Activated CD4-positive, alpha-beta T cell treated with anti-CD3 and anti-CD28 coated beads for 36 hours (primary cell): ENCODE data around the gene CAMKK1. TPM values are rescaled to one million over a fixed set of nuclear protein-coding genes. Genes with fewer than 3 reads are reported as not detected.
"Not testable (repeated sequence)": the region's sequence is repeated elsewhere in the genome, so short reads cannot be mapped to it uniquely, and the experiment has no call there.

Experiments used
- ATAC-seq: fragments of 200-7000 bp; cut with Tn5 transposase; one replicate; pipeline ENCODE4 v1.10.0; 2021; ENCODE audit warnings: mild to moderate bottlenecking, moderate library complexity
- CTCF ChIA-PET: fragments of 350-600 bp; sonication (Branson Sonifier 250); formaldehyde crosslinking; loops from one replicate; lab custom pipeline; 2021; ENCODE audit warnings: antibody characterized with exemption; lab: Charles Lee
- POLR2A ChIA-PET: fragments of 350-600 bp; sonication (Branson Sonifier 250); formaldehyde crosslinking; loops from one replicate; lab custom pipeline; 2021; ENCODE audit warnings: antibody characterized with exemption, inconsistent platforms; lab: Charles Lee
- DNase-seq: peaks from one replicate; pipeline ENCODE4 v3.0.0-alpha.2; 2020
- H3K27ac Mint-ChIP-seq: one replicate; pipeline ENCODE4 v1.8.0; 2021; ENCODE audit warnings: mixed read lengths
- H3K27me3 Mint-ChIP-seq: one replicate; pipeline ENCODE4 v1.8.0; 2021; ENCODE audit warnings: mixed read lengths
- H3K36me3 Mint-ChIP-seq: one replicate; pipeline ENCODE4 v1.8.0; 2021; ENCODE audit warnings: low read depth, mixed read lengths
- H3K4me1 Mint-ChIP-seq: one replicate; pipeline ENCODE4 v1.8.0; 2021; ENCODE audit warnings: mixed read lengths
- H3K4me3 Mint-ChIP-seq: one replicate; pipeline ENCODE4 v1.8.0; 2021; ENCODE audit warnings: mild to moderate bottlenecking, moderate library complexity, mixed read lengths
- H3K9me3 Mint-ChIP-seq: one replicate; pipeline ENCODE4 v1.8.0; 2021; ENCODE audit warnings: low read depth, mixed read lengths
- intact Hi-C, 2 experiments: fragments of 100-400 bp; cut with DNase I in 1 of 2; cut with micrococcal nuclease in 1 of 2; formaldehyde crosslinking; loops; one replicate each; pipeline versions ENCODE4 v1.14.2 to v1.15.1; 2022 to 2024; cut with DNase I, micrococcal nuclease
- total RNA-seq, 2 experiments: library from RNA; stranded (reverse); gene quantifications; one replicate each; pipeline ENCODE4 v1.2.3, GENCODE V29; 2021

CAMKK1 gene
- total RNA-seq, 2 experiments from 2014 or later = 4.5 to 5.4 TPM

- H3K9me3 Mint-ChIP-seq, H3K27ac Mint-ChIP-seq, H3K4me3 Mint-ChIP-seq, POLR2A ChIA-PET, H3K4me1 Mint-ChIP-seq, DNase-seq, H3K36me3 Mint-ChIP-seq, H3K27me3 Mint-ChIP-seq, CTCF ChIA-PET, ATAC-seq, intact Hi-C loops: not testable (repeated sequence)
These were observed 38.6 kb downstream of the CAMKK1 start for GRCh38 chr17:3854204-3854603.

DNA sequence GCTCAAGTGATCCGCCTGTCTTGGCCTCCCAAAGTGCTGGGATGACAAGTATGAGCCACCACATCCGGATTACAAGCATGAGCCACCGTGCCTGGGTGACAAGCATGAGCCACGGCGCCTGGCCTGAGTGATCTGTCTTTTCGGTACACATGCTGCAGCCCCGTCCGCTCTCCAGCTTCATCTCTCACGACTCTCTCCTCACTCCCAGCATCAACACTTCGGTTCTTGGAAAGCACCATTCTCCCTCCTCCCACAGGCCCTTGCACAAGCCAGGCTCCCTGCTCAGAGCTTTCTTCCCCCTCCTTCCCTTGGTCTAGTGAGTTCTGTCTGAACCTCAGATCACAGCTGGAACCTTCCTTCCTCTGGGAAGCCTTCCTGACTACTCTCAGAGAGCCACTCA, 40.3 kb downstream of the CAMKK1 start:
- H3K9me3 Mint-ChIP-seq = no peaks in the 10 kb centered on the region
- no peaks in the 10 kb centered on the region for H3K36me3 Mint-ChIP-seq
- no peak for DNase-seq
- H3K4me1 Mint-ChIP-seq = no peaks in the 10 kb centered on the region
- POLR2A ChIA-PET = no interaction called here
- ATAC-seq = no peak
- CTCF ChIA-PET = interaction anchor here (0.5 to 0.6 kb wide), 2 partner anchors 8 to 568 kb away, joined by 3 read pairs; no protein-coding TSS in a partner anchor
- H3K4me3 Mint-ChIP-seq = no peak overlapping the region
- H3K27ac Mint-ChIP-seq = no peak overlapping the region
- H3K27me3 Mint-ChIP-seq = peaks cover 5% of the 10 kb centered on the region
- intact Hi-C loops = no loop called here

DNA sequence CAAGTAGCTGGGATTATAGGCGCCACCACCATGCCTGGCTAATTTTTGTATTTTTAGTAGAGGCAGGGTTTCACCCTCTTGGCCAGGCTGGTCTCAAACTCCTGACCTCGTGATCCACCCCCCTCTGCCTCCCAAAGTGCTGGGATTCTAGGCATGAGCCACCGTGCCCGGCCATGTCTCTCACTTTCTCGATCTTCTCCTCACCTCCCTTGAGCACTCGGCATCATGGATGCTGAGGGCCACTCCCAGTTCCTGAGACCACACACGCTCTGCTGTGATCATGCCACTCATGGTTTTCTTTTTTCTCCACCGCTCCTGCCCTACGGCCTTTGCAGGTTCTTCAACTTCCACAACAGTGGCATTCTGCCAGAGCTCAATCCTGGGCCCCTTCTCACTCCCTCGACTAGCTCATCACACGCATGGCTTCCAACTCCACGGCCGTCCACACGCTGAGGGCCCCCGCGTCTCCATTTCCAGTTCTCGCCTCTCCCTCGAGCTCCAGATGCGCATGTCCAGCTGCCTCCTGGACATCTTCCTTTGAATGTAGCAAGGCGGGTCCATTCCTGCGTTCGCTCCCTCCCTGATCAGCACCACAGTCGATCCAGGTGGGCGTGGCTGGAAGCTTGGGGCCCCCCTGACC, 41.3 kb downstream of the CAMKK1 start:
- no peak overlapping the region for H3K27ac Mint-ChIP-seq
- H3K4me3 Mint-ChIP-seq = no peak overlapping the region
- POLR2A ChIA-PET = no interaction called here
- ATAC-seq (no peak), DNase-seq (no peak)
- peaks cover 5% of the 10 kb centered on the region for H3K27me3 Mint-ChIP-seq
- CTCF ChIA-PET = interaction anchor here (1.2 to 1.5 kb wide), 2 partner anchors 70 to 114 kb away, joined by 3 read pairs; no protein-coding TSS in a partner anchor
- H3K36me3 Mint-ChIP-seq = no peaks in the 10 kb centered on the region
- intact Hi-C loops = no loop called here
- H3K4me1 Mint-ChIP-seq = no peaks in the 10 kb centered on the region
- no peaks in the 10 kb centered on the region for H3K9me3 Mint-ChIP-seq

DNA sequence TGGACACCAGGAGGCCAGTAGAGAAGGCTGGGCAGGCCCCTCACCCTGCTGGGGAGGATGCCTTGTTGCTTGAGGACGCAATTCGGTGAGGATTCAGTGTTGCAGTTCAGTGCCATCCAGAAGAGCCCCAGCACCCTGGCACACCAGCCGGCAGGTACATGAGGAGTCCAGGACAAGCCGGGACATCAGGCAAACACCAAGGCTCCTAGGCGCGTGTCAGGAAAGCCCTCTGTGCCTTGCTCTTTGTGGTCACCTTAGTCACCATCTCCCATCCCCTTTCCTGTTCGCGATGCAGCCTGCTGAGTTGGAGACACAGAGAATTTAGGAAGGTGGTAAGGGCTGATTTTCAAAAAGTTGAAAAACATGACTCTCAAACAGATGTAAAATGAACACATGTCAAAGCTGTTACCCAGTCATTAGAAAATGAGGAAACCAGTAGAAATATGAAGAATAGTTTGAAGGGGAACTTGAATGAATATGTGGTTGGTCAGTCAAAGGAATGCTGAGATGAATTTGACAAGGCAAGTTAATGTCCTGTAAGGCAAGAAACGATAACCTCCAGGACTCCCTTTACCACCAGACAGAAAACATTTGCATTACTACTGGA, 44.5 kb downstream of the CAMKK1 start:
- no peaks in the 10 kb centered on the region for H3K9me3 Mint-ChIP-seq
- intact Hi-C loops = no loop called here
- ChIA-PET CTCF (interaction anchor here (1.5 kb wide), 1 partner anchor 15 kb away, joined by 3 read pairs; no protein-coding TSS in a partner anchor), POLR2A (no interaction called here)
- peaks cover 5% of the 10 kb centered on the region for H3K27me3 Mint-ChIP-seq
- no peak overlapping the region for H3K27ac Mint-ChIP-seq
- no peak for DNase-seq
- H3K4me3 Mint-ChIP-seq = no peak overlapping the region
- peaks cover 19% of the 10 kb centered on the region for H3K4me1 Mint-ChIP-seq
- H3K36me3 Mint-ChIP-seq = peaks cover 6% of the 10 kb centered on the region
- no peak for ATAC-seq

GRCh38 chr17:3847165-3847670, 45.6 kb downstream of the CAMKK1 start:
- ATAC-seq = no peak
- POLR2A ChIA-PET = no interaction called here
- Mint-ChIP-seq H3K27me3 (peaks cover 3% of the 10 kb centered on the region), H3K9me3 (no peaks in the 10 kb centered on the region), H3K36me3 (peaks cover 10% of the 10 kb centered on the region), H3K27ac (no peak overlapping the region), H3K4me3 (no peak overlapping the region), H3K4me1 (peaks cover 19% of the 10 kb centered on the region)
- no peak for DNase-seq
- intact Hi-C loops = loop anchor here in 1 of 2 experiments (2.0 kb wide), 1 partner anchor 46 kb away; the partner anchor contains the start of gene CAMKK1
- CTCF ChIA-PET = interaction anchor here (0.7 to 5.7 kb wide), 10 partner anchors 11 to 264 kb away, joined by 3 to 86 read pairs (median 4); partner anchors contain the start of gene ATP2A3

GRCh38 chr17:3846437-3847164, 46.3 kb downstream of the CAMKK1 start:
- intact Hi-C loops = loop anchor here (1.0 to 2.0 kb wide), 15 partner anchors 46 to 520 kb away; partner anchors contain the start of genes CAMKK1 (in 2 of the 2), ATP2A3 (in 1 of the 2), CTNS (in 1 of the 2) and EMC6 (in 1 of the 2)
- Mint-ChIP-seq H3K9me3 (no peaks in the 10 kb centered on the region), H3K27ac (no peak overlapping the region), H3K4me1 (peaks cover 19% of the 10 kb centered on the region), H3K27me3 (peaks cover 1% of the 10 kb centered on the region), H3K36me3 (peaks cover 10% of the 10 kb centered on the region), H3K4me3 (peak overlapping the region; percentile 84)
- POLR2A ChIA-PET = interaction anchor here (0.6 to 1.2 kb wide), 3 partner anchors 50 to 136 kb away, joined by 3 to 4 read pairs (median 4); no protein-coding TSS in a partner anchor
- DNase-seq = no peak
- CTCF ChIA-PET = interaction anchor here (0.5 to 5.7 kb wide), 21 partner anchors 11 to 310 kb away, joined by 3 to 86 read pairs (median 3); partner anchors contain the start of genes ATP2A3 and HASPIN
- ATAC-seq = no peak

DNA sequence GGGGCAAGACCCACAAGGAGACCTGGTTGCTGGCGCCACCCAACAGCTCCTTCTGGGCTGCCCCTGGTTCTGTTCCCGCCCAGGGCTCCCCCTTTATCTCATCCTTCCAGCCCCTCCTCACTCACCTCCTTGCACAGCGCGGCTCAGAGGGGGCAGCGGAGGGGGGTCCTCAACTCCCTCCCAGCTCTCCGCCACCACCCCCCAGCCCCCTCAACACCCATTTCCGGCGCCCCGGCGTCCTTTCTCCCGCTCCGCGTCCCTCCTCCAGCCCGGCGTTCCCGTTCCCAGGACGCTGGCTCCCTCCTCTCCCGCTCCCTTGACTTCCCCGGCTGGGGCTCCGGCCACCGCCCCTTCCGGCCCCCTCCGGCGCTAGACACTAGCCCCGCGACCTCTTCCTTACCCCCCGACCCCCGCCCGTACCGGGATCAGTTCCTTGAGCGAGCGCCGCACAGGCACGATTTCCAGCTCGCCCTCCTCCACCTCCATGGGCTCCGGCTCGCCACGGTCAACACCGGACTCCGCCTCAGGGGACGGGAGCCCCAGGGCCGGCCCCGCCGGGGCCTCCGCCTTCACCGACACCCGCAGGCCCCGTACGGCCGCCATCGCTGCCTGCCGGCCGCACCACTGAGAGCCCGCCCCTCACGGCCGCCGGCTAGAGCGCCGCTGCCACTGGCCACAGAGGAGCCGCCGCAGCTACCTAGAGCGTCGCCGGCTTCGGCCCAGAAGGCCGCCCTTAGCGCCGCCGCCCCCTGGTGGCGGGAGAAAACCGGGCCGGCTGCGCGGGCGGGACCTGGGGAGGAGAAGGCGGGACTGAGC, 47.0 kb downstream of the CAMKK1 start, which contains the start of gene NCBP3:
Gene NCBP3, minus strand, starts transcription at position 626 of the 816 bp plus-strand sequence. Its CDS starts 23 bp downstream, at position 603.
- CTCF ChIA-PET = interaction anchor here (0.5 to 5.7 kb wide), 28 partner anchors 12 to 988 kb away, joined by 3 to 86 read pairs (median 4); partner anchors contain the start of gene ATP2A3
- H3K27me3 Mint-ChIP-seq = no peaks in the 10 kb centered on the region
- POLR2A ChIA-PET = interaction anchor here (0.5 to 1.6 kb wide), 5 partner anchors 49 to 135 kb away, joined by 3 to 5 read pairs (median 4); no protein-coding TSS in a partner anchor
- intact Hi-C loops = loop anchor here (1.0 to 2.0 kb wide), 15 partner anchors 47 to 520 kb away; partner anchors contain the start of genes CAMKK1 (in 2 of the 2), ATP2A3 (in 1 of the 2), CTNS (in 1 of the 2) and EMC6 (in 1 of the 2)
- peak; percentile 96 for DNase-seq
- peaks cover 13% of the 10 kb centered on the region for H3K36me3 Mint-ChIP-seq
- peak within 1 kb of the TSS; percentile 91 for H3K27ac Mint-ChIP-seq
- peak within 1 kb of the TSS; percentile 84 for H3K4me3 Mint-ChIP-seq
- peak; percentile 93 for ATAC-seq
- peaks cover 19% of the 10 kb centered on the region for H3K4me1 Mint-ChIP-seq
- H3K9me3 Mint-ChIP-seq = no peaks in the 10 kb centered on the region

GRCh38 chr17:3845291-3845620, 47.6 kb downstream of the CAMKK1 start:
- intact Hi-C loops = no loop called here

DNA sequence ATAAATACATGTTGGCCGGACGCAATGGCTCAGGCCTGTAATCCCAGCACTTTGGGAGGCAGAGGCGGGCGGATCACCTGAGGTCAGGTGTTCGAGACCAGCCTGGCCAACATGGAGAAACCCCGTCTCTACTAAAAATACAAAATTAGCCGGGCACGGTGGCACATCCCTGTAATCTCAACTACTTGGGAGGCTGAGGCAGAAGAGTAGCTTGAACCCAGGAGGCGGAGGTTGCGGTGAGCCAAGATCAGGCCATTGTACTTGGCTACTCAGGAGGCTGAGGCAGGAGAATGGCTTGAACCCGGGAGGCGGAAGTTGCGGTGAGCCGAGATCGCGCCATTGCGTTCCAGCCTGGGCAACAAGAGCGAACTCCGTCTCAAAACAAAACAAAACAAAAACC, 48.3 kb downstream of the CAMKK1 start:
- H3K27ac Mint-ChIP-seq, ATAC-seq, H3K27me3 Mint-ChIP-seq, DNase-seq, intact Hi-C loops, H3K9me3 Mint-ChIP-seq: not testable (repeated sequence)
- peaks cover 21% of the 10 kb centered on the region for H3K36me3 Mint-ChIP-seq
- ChIA-PET CTCF (interaction anchor here (0.7 to 5.7 kb wide), 15 partner anchors 10 to 181 kb away, joined by 3 to 86 read pairs (median 4); no protein-coding TSS in a partner anchor), POLR2A (interaction anchor here (1.6 kb wide), 1 partner anchor 106 kb away, joined by 5 read pairs; no protein-coding TSS in a partner anchor)
- peak overlapping the region; percentile 84 for H3K4me3 Mint-ChIP-seq
- peaks cover 23% of the 10 kb centered on the region for H3K4me1 Mint-ChIP-seq

More at GRCh38 chr17:3845291-3845620, 47.6 kb downstream of the CAMKK1 start:
- Mint-ChIP-seq H3K27me3 (no peaks in the 10 kb centered on the region), H3K4me3 (peak overlapping the region; percentile 84), H3K4me1 (peaks cover 21% of the 10 kb centered on the region), H3K9me3 (no peaks in the 10 kb centered on the region), H3K36me3 (peaks cover 14% of the 10 kb centered on the region), H3K27ac (peak overlapping the region; percentile 91)
- ChIA-PET CTCF (interaction anchor here (0.5 to 5.7 kb wide), 12 partner anchors 15 to 1393 kb away, joined by 3 to 86 read pairs (median 4); no protein-coding TSS in a partner anchor), POLR2A (interaction anchor here (0.5 to 1.6 kb wide), 3 partner anchors 107 to 176 kb away, joined by 3 to 5 read pairs (median 3); no protein-coding TSS in a partner anchor)
- peak; percentile 56 for ATAC-seq
- peak; percentile 76 for DNase-seq
